ENCODE measurements around the gene PSMA1. TPM values are rescaled to one million over a fixed set of nuclear protein-coding genes. Genes with fewer than 3 reads are reported as not detected.
A peak's percentile ranks its signal among the peaks of the same experiment; 100 is the strongest.
"Not testable (repeated sequence)": the region's sequence is repeated elsewhere in the genome, so short reads cannot be mapped to it uniquely, and the experiment has no call there.

Gene PSMA1
- total RNA-seq (100 to 1,000 TPM in 8 of 9 donors, 10 to 100 TPM in 1; 95.5 to 136 (median 129) TPM), polyA plus RNA-seq (100 to 1,000 TPM; 149 to 152 TPM)
- long read RNA-seq, donor 1, transcript PSMA1-201 (10 exons, 1,505 nt) = major isoform, 78 of 108 reads
- long read RNA-seq, donor 1, partial matches to known transcripts = 3 of 108 reads
- long read RNA-seq, donor 1, other reads (novel, unspliced or antisense) = 23 of 108 reads
- long read RNA-seq, donor 2, transcript PSMA1-209 (10 exons, 1,527 nt) = minor isoform, 25 of 505 reads
- long read RNA-seq, donor 2, transcript PSMA1-201 (10 exons, 1,505 nt) = major isoform, 402 of 505 reads
- long read RNA-seq, donor 2, partial matches to known transcripts = 18 of 505 reads
- long read RNA-seq, donor 2, other reads (novel, unspliced or antisense) = 59 of 505 reads
- long read RNA-seq, donor 3, transcript PSMA1-201 (10 exons, 1,505 nt) = major isoform, 66 of 84 reads
- long read RNA-seq, donor 3, partial matches to known transcripts = 3 of 84 reads
- long read RNA-seq, donor 3, other reads (novel, unspliced or antisense) = 13 of 84 reads

- Histone ChIP-seq H3K4me3 (peak within 1 kb of the TSS; percentile 55 to 99 (median 81)), H3K27me3 (no peaks in the 10 kb centered on the region), H3K27ac (peak within 1 kb of the TSS; percentile 69 to 96 (median 88)), H3K9me3 (no peaks in the 10 kb centered on the region), H3K36me3 (peaks cover 2 to 36% (median 32%) of the 10 kb centered on the region in 9 donors), H3K4me1 (peaks cover 5 to 24% (median 15%) of the 10 kb centered on the region in 12 donors)
- 0 to 1% (median 0%) methylated on average over 43 to 56 of the region's 56 CpGs for WGBS, 4 donors
- intact Hi-C loops (cut with DNase I) = loop anchor here in 8 of 10 donors (1.0 to 10.0 kb wide), 7 partner anchors 21 to 555 kb away; partner anchors contain the start of genes CYP2R1 (in 5 of the 8), CALCB (in 1 of the 8) and COPB1 (in 1 of the 8)
- peak; percentile 98 for ATAC-seq
- peak; percentile 94 to 96 (median 95) for DNase-seq
- TF ChIP-seq CTCF (IDR thresholded peaks at IDR 0.05) (peak in 11 of 12 donors; percentile 16 to 59 (median 43)), POLR2A (IDR thresholded peaks at IDR 0.05) (peak in 1 of 2 donors; percentile 77)
Observed at GRCh38 chr11:14519917-14520746, at the start of gene PSMA1. TSS of gene PSMA1 (minus strand) at chr11:14520386. CDS start at chr11:14520299, 87 bp downstream.

- H3K36me3 ChIP-seq; ATAC-seq; H3K9me3 ChIP-seq; intact Hi-C loops (cut with DNase I); DNase-seq; H3K4me1 ChIP-seq; H3K27ac ChIP-seq; H3K27me3 ChIP-seq; H3K4me3 ChIP-seq: not testable (repeated sequence)
- WGBS, 4 donors = 72 to 84% (median 79%) methylated on average over 2 to 6 of the region's 6 CpGs
Observed at GRCh38 chr11:14569516-14569915, 49.3 kb upstream of the PSMA1 start.

GRCh38 chr11:14567064-14567651, 47.0 kb upstream of the PSMA1 start:
- peaks cover 0 to 7% (median 0%) of the 10 kb centered on the region in 12 donors for H3K9me3 ChIP-seq
- no peak overlapping the region for H3K4me3 ChIP-seq
- H3K27ac ChIP-seq = no peak overlapping the region
- ATAC-seq = no peak
- H3K36me3 ChIP-seq = no peaks in the 10 kb centered on the region
- H3K27me3 ChIP-seq = no peaks in the 10 kb centered on the region
- no peak for DNase-seq
- no peaks in the 10 kb centered on the region for H3K4me1 ChIP-seq
- TF ChIP-seq CTCF (IDR thresholded peaks at IDR 0.05) = no peak
- TF ChIP-seq POLR2A (IDR thresholded peaks at IDR 0.05) = no peak
- 82 to 92% (median 87%) methylated on average over 3 of the region's 3 CpGs for WGBS, 4 donors
- intact Hi-C loops (cut with DNase I) = no loop called here

GRCh38 chr11:14566331-14567063, 46.3 kb upstream of the PSMA1 start:
- DNase-seq (no peak), ATAC-seq (no peak)
- Histone ChIP-seq H3K27me3 (no peaks in the 10 kb centered on the region), H3K36me3 (no peaks in the 10 kb centered on the region), H3K4me3 (no peak overlapping the region), H3K9me3 (peaks cover 0 to under 1% (median 0%) of the 10 kb centered on the region in 12 donors), H3K4me1 (no peaks in the 10 kb centered on the region), H3K27ac (no peak overlapping the region)
- 93 to 99% (median 94%) methylated on average over 3 of the region's 3 CpGs for WGBS, 4 donors
- no peak for TF ChIP-seq POLR2A (IDR thresholded peaks at IDR 0.05)
- TF ChIP-seq CTCF (IDR thresholded peaks at IDR 0.05) = no peak
- intact Hi-C loops (cut with DNase I) = no loop called here
